Endothelial cell of umbilical vein (primary cell): Measurements from ENCODE around the gene PARK7. TPM values are rescaled to one million over a fixed set of nuclear protein-coding genes. Genes with fewer than 3 reads are reported as not detected.

ENCODE experiments used
- BruUV-seq: library from RNA; stranded (reverse); fragments of 400-500 nt; replicated peaks from 2 replicates; lab custom pipeline; 2021; lab: Mats Ljungman, UMichigan
- CTCF ChIA-PET: fragments of 300-600, 350-600 bp; sonication (Branson Sonifier 250); formaldehyde crosslinking; loops from one replicate; lab custom pipeline; 2021; ENCODE audit warnings: antibody characterized with exemption, inconsistent platforms; lab: Charles Lee
- POLR2A ChIA-PET: fragments of 300-600, 350-600 bp; sonication (Branson Sonifier 250); formaldehyde crosslinking; loops from one replicate; lab custom pipeline; 2021; ENCODE audit warnings: antibody characterized with exemption, inconsistent platforms; lab: Charles Lee
- DNase-seq: peaks from one replicate; pipeline ENCODE4 v3.0.0-alpha.2; 2011; ENCODE audit warnings: low read depth, low spot score
- FAIRE-seq: peaks from 2 replicates; lab custom pipeline; 2011; peaks lifted over from hg19 to GRCh38; lab: Jason Lieb, UNC
- H2AFZ ChIP-seq: 2 replicates; pipeline ENCODE4 v1.6.0; 2012; ENCODE audit warnings: low read depth, low read length, control low read depth, inconsistent platforms
- H3K27ac ChIP-seq: 2 replicates; pipeline ENCODE4 v1.5.1; 2011; ENCODE audit warnings: low read depth, mild to moderate bottlenecking, control low read depth, low read length, moderate library complexity; ENCODE audit not compliant: insufficient read depth
- H3K27me3 ChIP-seq, 2 experiments: 2 replicates each; pipeline versions ENCODE4 v1.6.0 to v1.6.1; 2011; ENCODE audit warnings: low read length in 2 of 2, mixed read lengths in 1 of 2; ENCODE audit not compliant: control insufficient read depth in 2 of 2, insufficient read depth in 2 of 2
- H3K36me3 ChIP-seq, 2 experiments: 2 replicates in 1 of 2; 3 replicates in 1 of 2; pipeline ENCODE4 v1.5.1; 2011; ENCODE audit warnings: low read length in 2 of 2, mild to moderate bottlenecking in 1 of 2, moderate library complexity in 1 of 2; ENCODE audit not compliant: control insufficient read depth in 2 of 2, insufficient read depth in 2 of 2; ENCODE audit errors: extremely low read depth in 1 of 2
- H3K4me1 ChIP-seq: 3 replicates; pipeline ENCODE4 v1.5.1; 2011; ENCODE audit warnings: mild to moderate bottlenecking, low read length; ENCODE audit not compliant: control insufficient read depth, insufficient read depth; ENCODE audit errors: extremely low read depth
- H3K4me2 ChIP-seq: 2 replicates; pipeline ENCODE4 v1.6.1; 2011; ENCODE audit warnings: low read length, control low read depth, mixed read lengths; ENCODE audit not compliant: insufficient read depth
- H3K4me3 ChIP-seq, 3 experiments: fragments of 200-600 bp in 1 of 3; sonication (generic), shearing (Covaris generic) in 1 of 3; replicated peaks in 1 of 3; 2 replicates each; pipeline ENCODE4 v1.5.1; 2011 to 2016; ENCODE audit warnings: control low read depth in 3 of 3, low read length in 3 of 3, mild to moderate bottlenecking in 2 of 3, inconsistent platforms in 1 of 3, low read depth in 1 of 3, moderate library complexity in 1 of 3; ENCODE audit not compliant: insufficient read depth in 1 of 3
- H3K79me2 ChIP-seq: 2 replicates; pipeline ENCODE4 v1.6.0; 2012; ENCODE audit warnings: low read length, inconsistent platforms; ENCODE audit not compliant: control insufficient read depth, insufficient read depth
- H3K9ac ChIP-seq: replicated peaks from 2 replicates; pipeline ENCODE3; 2011; ENCODE audit warnings: low read length, control low read depth; ENCODE audit not compliant: insufficient read depth; ENCODE audit errors: extremely low read depth
- H3K9me1 ChIP-seq: replicated peaks from 3 replicates; pipeline ENCODE4 v1.6.0; 2011; ENCODE audit warnings: mild to moderate bottlenecking, low read length; ENCODE audit not compliant: control insufficient read depth, insufficient read depth; ENCODE audit errors: extremely low read depth
- H3K9me3 ChIP-seq: replicated peaks from 2 replicates; pipeline ENCODE4 v1.5.1; 2012; ENCODE audit warnings: low read length, inconsistent platforms; ENCODE audit not compliant: control insufficient read depth, insufficient read depth
- H4K20me1 ChIP-seq: replicated peaks from 2 replicates; pipeline ENCODE3; 2011; ENCODE audit warnings: mild to moderate bottlenecking, low read length; ENCODE audit not compliant: control insufficient read depth, insufficient read depth; ENCODE audit errors: extremely low read depth
- EZH2 ChIP-seq: IDR thresholded peaks from 2 replicates; pipeline ENCODE4 v1.6.1; 2012; ENCODE audit warnings: borderline replicate concordance, low read depth, mild to moderate bottlenecking, moderate library complexity, low read length, inconsistent platforms; ENCODE audit not compliant: severe bottlenecking
- FOS ChIP-seq: IDR thresholded peaks from 2 replicates; pipeline ENCODE4 v1.6.1; 2011; ENCODE audit warnings: mild to moderate bottlenecking, low read length, moderate library complexity, borderline replicate concordance; ENCODE audit not compliant: insufficient read depth
- GATA2 ChIP-seq: IDR thresholded peaks from 2 replicates; pipeline ENCODE4 v1.7.0; 2011; ENCODE audit warnings: low read depth, mild to moderate bottlenecking, moderate library complexity, mixed read lengths, low read length; ENCODE audit not compliant: insufficient read length, insufficient read depth
- MAX ChIP-seq: IDR thresholded peaks from 2 replicates; pipeline ENCODE4 v1.6.1; 2011; ENCODE audit not compliant: insufficient read depth, insufficient read length
- MYC ChIP-seq: IDR thresholded peaks from one replicate; pipeline ENCODE4 v1.6.1; 2011; ENCODE audit warnings: mild to moderate bottlenecking, low read depth, low read length
- POLR2A ChIP-seq: IDR thresholded peaks from 2 replicates; pipeline ENCODE4 v1.6.1; 2012; ENCODE audit warnings: low read depth, mild to moderate bottlenecking, control low read depth, low read length
- POLR2AphosphoS5 ChIP-seq: IDR thresholded peaks from 2 replicates; pipeline ENCODE4 v1.6.1; 2012; ENCODE audit warnings: low read depth, mild to moderate bottlenecking, control low read depth, low read length, moderate library complexity; ENCODE audit not compliant: insufficient read depth
- dilution Hi-C: fragments of 300-500 bp; cut with MboI; formaldehyde crosslinking; loops from one replicate; pipeline ENCODE4 v1.15.0; 2019; ENCODE audit warnings: low sequenced_read_pairs; ENCODE audit not compliant: extremely low pct_ligation_motif_present
- intact Hi-C: fragments of 100-400 bp; cut with micrococcal nuclease; formaldehyde crosslinking; loops from one replicate; pipeline ENCODE4 v1.10.0; 2022
- polyA plus RNA-seq, 4 experiments: library from polyadenylated mRNA; depleted of rRNA in 3 of 4; stranded (reverse) in 3 of 4; unstranded in 1 of 4; fragments of >200 nt; gene quantifications; 2 replicates each; pipeline versions ENCODE4 v1.2.1 to v1.2.3, GENCODE V29; 2011 to 2012; ENCODE audit warnings: missing spikeins in 1 of 4
- total RNA-seq: library from RNA; stranded (reverse); gene quantifications from 2 replicates; pipeline ENCODE4 v1.2.3, GENCODE V29; 2021
- TF ChIP-seq, protein P1 (sequence below), 2 donors: IDR thresholded peaks; 1 replicate in 1 of 2; 2 replicates in 1 of 2; pipeline ENCODE4 v1.5.1; 2011; ENCODE audit warnings: low read length in 2 of 2, mild to moderate bottlenecking in 2 of 2, moderate library complexity in 2 of 2, control low read depth in 1 of 2, inconsistent platforms in 1 of 2, low read depth in 1 of 2; ENCODE audit not compliant: insufficient read depth in 1 of 2; ENCODE audit errors: extremely low read depth in 1 of 2

Gene PARK7
- total and polyA plus RNA-seq, 2 donors (not counting 3 experiments of a cell fraction or from before 2014, with no cell fraction given): 203 to 294 TPM

DNA sequence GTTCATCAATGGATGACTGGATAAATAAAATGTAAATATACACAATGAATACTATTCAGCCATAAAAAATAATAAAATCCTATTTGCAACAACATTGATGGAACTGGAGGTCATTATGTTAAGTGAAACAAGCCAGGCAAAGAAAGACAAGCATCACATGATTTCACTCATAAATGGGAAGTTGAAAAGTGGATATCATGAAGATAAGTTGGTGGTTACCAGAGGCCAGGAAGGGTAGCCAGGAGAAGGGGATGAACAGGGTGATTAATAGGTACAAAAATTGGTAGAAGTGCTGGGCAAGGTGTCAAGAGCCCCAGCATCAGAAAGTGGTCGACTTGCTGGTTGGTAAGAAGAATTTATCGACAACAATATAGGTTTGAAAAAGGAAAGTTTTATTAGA, 1.3 kb upstream of the PARK7 start:
- TF ChIP-seq EZH2 (no peak), MYC (no peak), GATA2 (no peak), POLR2AphosphoS5 (no peak), POLR2A (no peak), FOS (no peak), MAX (no peak)
- TF ChIP-seq, protein P1, sequence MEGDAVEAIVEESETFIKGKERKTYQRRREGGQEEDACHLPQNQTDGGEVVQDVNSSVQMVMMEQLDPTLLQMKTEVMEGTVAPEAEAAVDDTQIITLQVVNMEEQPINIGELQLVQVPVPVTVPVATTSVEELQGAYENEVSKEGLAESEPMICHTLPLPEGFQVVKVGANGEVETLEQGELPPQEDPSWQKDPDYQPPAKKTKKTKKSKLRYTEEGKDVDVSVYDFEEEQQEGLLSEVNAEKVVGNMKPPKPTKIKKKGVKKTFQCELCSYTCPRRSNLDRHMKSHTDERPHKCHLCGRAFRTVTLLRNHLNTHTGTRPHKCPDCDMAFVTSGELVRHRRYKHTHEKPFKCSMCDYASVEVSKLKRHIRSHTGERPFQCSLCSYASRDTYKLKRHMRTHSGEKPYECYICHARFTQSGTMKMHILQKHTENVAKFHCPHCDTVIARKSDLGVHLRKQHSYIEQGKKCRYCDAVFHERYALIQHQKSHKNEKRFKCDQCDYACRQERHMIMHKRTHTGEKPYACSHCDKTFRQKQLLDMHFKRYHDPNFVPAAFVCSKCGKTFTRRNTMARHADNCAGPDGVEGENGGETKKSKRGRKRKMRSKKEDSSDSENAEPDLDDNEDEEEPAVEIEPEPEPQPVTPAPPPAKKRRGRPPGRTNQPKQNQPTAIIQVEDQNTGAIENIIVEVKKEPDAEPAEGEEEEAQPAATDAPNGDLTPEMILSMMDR (IDR thresholded peaks at IDR 0.05; ENCODE audit: extremely low read depth in 1 of 2, insufficient read depth in 1 of 2, low read depth in 1 of 2, low read length in 2 of 2): no peak
- intact Hi-C loops: loop anchor here (5.0 kb wide), 1 partner anchor 178 kb away; the partner anchor contains the start of gene PER3
- peaks cover 14% of the 10 kb centered on the region for H3K4me1 ChIP-seq
- no peak overlapping the region for H3K4me2 ChIP-seq
- no peak overlapping the region for H2AFZ ChIP-seq
- no peaks in the 10 kb centered on the region for H3K27me3 ChIP-seq
- ChIA-PET CTCF (no interaction called here), POLR2A (no interaction called here)
- BruUV-seq: no TSS peak
- peaks cover 23% of the 10 kb centered on the region for H3K79me2 ChIP-seq
- no peak for FAIRE-seq
- peaks cover 5 to 9% of the 10 kb centered on the region in 2 experiments for H3K36me3 ChIP-seq
- H4K20me1 ChIP-seq: no peaks in the 10 kb centered on the region
- no peak overlapping the region for H3K4me3 ChIP-seq
- no peaks in the 10 kb centered on the region for H3K9me1 ChIP-seq
- dilution Hi-C loops: no loop called here
- no peaks in the 10 kb centered on the region for H3K9me3 ChIP-seq
- DNase-seq: no peak
- H3K27ac ChIP-seq: no peak overlapping the region
- no peak overlapping the region for H3K9ac ChIP-seq
